Gastrocnemius medialis (tissue), 4 donors: ENCODE data around the gene BCL2.

Experiments
- POLR2A ChIP-seq, 2 donors: fragments of 450-650 bp; IDR thresholded peaks; one replicate each; pipeline ENCODE4 v1.6.1; 2017; ENCODE audit warnings: antibody characterized with exemption in 2 of 2, mild to moderate bottlenecking in 2 of 2, moderate library complexity in 2 of 2
- TF ChIP-seq, protein P1 (sequence below), 5 experiments: fragments of 450-650 bp in 3 of 5; fragments of 200-600 bp in 2 of 5; sonication (generic) in 2 of 5; IDR thresholded peaks in 4 of 5; conservative IDR thresholded peaks in 1 of 5; 1 replicate in 4 of 5; 2 replicates in 1 of 5; pipeline ENCODE4 v1.5.1; 2016 to 2019; ENCODE audit warnings: antibody characterized with exemption in 5 of 5, mild to moderate bottlenecking in 3 of 5, moderate library complexity in 3 of 5

DNA sequence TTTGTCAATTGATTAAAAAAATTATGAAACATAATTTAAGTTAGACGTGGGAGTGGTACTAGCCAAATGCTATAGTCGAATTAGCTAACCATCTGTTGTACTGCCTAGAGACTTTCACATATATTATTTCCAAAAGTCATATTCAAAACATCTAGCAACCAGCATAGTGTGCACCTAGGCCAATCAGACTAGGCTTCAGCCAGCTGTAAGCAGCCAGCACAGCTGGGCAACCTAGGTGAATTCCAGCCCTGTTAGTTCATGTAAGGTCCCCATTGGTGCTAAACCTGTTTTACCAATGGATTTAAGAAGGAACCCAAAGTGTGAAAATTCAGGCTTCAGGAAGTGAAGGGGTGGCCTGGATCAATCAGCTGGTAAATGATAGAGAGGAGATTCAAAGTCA, 144.3 kb downstream of the BCL2 start:
- TF ChIP-seq, protein P1, sequence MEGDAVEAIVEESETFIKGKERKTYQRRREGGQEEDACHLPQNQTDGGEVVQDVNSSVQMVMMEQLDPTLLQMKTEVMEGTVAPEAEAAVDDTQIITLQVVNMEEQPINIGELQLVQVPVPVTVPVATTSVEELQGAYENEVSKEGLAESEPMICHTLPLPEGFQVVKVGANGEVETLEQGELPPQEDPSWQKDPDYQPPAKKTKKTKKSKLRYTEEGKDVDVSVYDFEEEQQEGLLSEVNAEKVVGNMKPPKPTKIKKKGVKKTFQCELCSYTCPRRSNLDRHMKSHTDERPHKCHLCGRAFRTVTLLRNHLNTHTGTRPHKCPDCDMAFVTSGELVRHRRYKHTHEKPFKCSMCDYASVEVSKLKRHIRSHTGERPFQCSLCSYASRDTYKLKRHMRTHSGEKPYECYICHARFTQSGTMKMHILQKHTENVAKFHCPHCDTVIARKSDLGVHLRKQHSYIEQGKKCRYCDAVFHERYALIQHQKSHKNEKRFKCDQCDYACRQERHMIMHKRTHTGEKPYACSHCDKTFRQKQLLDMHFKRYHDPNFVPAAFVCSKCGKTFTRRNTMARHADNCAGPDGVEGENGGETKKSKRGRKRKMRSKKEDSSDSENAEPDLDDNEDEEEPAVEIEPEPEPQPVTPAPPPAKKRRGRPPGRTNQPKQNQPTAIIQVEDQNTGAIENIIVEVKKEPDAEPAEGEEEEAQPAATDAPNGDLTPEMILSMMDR (IDR thresholded peaks at IDR 0.05 in 4 of 5, conservative IDR thresholded peaks at IDR 0.05 in 1 of 5), result no peak
- TF ChIP-seq POLR2A (IDR thresholded peaks at IDR 0.05), result no peak
